HG03025 (cell line): ENCODE results near the gene KLHL18.

Experiments used
- ATAC-seq: cut with Tn5 transposase; IDR thresholded peaks from one replicate; pipeline ENCODE4 v1.9.1; 2021; ENCODE audit warnings: mild to moderate bottlenecking, moderate library complexity; ENCODE audit not compliant: unreplicated experiment, low FRiP score

Gene KLHL18

DNA sequence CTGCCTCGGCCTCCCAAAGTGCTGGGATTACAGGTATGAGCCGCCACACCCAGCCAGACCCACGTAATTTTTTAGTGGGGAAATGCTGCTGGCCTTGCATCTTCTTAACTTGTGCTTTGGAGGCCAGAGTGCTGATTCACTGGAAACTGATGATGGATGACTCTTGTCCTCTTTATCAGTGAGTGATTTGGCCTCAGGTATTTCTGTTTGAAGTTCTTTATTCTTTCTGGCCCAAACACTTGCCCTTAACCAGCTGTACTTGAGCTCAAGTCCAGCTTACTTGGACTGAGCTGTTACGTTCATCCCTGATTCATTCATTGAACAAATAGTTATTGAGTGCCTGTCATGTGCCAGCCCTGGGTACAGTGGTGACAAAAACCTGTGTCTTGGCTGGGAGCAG, 102.3 kb downstream of the KLHL18 start:
- no peak for ATAC-seq

DNA sequence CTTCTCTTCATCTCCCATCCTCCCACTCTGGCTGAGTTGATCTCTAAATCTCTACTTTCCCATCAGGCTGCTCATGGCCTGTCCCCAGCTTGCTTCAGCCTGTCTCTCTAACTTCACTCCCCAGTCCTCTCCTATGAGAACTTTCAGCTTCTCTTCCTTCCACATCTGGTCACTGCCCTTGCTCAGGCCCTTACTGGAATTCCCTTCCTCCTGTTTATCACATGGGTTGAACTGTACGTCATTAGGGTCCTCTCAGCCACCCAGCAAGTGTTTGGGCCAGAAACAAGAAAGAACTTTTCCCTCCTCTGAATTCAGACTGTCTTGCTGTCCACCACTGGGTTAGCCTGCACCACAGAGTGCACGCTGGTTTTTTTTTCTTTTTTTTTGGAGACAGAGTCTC, 103.1 kb downstream of the KLHL18 start:
- ATAC-seq, result no peak

DNA sequence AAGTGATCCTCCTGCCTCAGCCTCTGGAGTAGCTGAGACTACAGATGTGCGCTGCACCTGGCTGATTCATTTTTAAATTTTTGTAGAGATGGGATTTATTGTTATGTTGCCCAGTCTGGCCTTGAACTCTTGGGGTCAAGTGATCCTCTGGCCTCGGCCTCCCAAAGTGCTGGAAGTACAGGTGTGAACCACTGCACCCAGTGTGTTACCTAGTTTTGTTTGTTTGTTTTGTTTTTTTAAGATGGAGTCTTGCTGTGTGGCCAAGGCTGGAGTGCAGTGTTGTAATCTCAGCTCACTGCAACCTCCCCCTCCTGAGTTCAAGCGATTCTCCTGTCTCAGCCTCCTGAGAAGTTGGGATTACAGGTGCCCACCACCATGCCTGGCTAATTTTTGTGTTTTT, 110.2 kb downstream of the KLHL18 start:
- ATAC-seq, result no peak

DNA sequence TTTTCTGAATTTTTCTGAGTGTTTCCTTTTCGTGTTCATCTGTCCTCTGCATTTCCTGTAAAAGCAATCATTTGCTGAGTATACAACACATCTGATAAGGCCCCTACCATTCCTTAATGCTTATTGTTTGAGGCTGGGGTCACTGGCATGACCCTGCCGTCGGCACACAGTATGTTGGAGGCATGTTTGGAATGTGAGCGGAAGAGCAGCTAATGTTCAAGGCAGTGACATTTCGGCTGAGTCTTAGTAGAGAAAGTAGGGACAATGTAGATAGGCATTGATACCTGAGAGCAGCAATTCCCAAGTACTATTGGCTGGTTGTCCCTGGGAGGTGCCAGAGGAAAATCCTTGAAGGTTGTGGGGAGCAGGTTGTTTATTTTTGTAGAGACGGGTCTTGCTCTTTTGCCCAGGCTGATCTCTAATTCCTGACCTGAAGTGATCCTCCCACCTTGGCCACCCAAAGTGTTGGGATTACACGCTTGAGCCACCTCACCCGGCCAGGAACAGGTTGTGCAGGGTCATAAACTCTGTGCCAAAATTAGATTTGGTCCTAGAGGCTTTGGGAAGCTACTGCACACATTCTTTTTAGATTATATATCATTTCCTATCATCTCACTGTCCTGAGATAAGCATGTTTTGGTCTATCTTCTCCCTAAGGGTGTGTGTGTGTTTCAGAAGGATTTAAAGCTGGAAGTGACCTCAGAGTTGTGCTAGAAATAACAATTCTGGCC, 111.6 kb downstream of the KLHL18 start:
- ATAC-seq, result no peak

DNA sequence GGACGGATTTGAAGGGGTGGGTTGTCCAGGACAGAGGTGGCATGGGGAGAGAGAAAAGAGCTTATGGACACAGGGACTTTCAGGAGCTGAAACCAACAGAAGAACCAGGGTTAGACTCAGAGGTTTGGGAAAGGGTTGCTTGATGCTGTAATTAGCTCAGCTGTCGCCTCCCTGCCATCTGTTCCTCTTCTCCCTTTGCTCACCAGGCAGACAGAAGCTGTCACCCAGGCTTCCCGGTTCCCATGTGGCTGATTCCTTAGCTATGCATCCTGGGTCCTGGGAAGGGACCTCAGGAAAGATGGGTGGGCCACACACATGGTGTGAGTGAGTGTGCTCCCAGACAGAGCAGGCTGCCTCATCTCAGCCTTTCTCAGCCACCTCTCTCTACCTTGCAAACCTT, 112.1 kb downstream of the KLHL18 start:
- no peak for ATAC-seq
